ENCODE data around the gene FOXN3.
"Not testable (repeated sequence)": the region's sequence is repeated elsewhere in the genome, so short reads cannot be mapped to it uniquely, and the experiment has no call there.

Gene FOXN3

DNA sequence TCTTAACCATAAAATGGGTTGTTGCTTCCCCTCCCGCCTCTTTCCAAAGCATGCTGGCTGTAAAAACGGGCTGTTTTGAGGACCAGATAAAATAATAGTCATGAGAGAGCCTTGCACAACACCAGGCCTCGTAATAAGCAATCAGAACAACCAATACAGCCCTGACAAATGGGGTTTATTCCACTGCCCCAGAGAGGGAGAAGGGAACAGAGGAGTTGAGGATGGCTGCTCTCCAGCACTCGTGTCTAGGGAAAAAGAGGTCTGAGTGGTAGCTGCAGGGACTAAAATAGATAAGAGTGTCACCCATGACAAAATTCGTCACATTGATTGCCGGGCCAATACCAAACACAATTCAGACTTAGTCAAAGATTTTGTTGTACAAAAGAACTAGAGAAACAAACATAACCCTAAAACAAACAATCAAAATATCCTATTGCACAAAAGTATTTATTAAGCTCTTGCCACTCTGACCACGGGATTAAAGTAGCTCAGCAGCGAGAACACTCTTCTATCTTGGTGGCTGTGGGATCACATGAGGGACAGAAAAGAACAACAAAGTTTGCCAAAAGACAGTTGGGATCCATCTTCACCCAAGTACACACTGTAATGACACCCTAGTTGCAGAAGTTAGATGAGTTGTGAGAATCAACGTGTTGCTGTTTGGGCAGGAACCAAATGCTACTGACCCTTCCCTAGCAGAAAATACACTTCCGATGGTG is 188.0 kb downstream of the FOXN3 start:
- no peak for DNase-seq (ENCODE audit: low read depth in 2 of 2)

DNA sequence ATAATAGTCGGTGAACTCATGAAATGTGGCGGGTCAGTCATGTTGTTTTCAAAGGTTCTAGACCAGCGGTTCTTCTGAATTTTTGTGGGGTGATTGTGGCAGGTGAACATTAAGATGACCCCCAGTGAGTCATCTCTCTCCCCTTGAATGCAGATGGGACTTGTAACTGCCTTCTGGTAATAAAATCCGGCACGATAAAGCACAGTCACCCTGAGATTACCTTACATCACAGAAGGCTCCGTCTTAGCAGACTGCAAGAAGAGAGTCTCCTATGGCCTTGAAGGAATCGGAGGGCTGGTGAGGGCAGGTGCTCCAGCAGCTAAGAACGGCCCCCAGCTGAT is 189.6 kb downstream of the FOXN3 start:
- no peak for DNase-seq (ENCODE audit: low read depth in 2 of 2)

DNA sequence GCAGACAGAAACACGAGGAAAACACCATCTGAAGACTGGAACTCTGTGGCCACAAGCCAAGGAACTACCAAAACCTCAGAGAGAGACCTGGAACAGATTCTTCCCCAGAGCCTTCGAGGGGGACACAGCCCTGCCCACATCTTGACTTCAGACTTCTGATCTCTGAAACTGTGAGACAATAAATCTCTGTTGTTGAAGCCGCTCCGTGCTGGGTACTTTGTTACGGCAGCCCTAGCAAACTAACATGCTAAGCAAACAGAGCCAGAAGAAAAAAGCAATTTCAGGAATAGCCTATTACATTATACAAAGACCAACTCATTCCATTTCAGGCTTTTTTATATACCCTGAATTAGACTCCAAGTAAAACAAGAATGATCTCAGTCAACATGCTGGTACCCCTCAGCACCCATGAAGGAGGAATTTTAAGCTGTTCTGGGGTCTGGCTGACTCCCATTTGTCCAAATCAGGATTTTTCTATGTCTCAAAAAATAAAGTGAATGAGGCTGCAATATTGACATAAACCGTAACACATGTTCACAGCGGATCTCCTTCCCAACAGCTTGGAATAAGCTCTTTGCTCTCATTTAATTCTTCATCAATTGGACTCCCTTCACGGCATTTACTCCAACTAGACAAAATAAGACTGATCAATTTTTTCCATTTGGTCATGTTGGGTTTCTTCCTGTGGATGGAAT is 190.1 kb downstream of the FOXN3 start:
- no peak for DNase-seq (ENCODE audit: low read depth in 2 of 2)

DNA sequence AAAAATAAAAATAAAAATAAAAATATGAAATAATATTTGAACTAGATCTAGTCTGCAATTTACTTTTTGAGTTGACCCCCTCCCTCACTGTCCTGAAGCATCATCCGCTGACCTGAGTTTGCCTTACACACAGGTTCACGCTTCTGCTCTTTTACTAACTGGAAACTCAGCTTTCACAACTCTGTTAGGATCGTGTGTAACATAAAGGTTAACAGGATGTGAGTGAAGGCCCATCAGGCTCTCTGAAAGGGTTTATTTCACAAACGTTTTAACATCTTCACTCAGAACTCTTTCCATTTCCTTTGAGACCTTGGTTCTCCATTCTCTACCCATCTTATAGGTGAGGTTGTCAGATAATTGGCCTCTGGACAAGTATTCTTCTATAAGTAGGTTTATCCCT is 191.4 kb downstream of the FOXN3 start:
- no peak for DNase-seq (ENCODE audit: low read depth in 2 of 2)

DNA sequence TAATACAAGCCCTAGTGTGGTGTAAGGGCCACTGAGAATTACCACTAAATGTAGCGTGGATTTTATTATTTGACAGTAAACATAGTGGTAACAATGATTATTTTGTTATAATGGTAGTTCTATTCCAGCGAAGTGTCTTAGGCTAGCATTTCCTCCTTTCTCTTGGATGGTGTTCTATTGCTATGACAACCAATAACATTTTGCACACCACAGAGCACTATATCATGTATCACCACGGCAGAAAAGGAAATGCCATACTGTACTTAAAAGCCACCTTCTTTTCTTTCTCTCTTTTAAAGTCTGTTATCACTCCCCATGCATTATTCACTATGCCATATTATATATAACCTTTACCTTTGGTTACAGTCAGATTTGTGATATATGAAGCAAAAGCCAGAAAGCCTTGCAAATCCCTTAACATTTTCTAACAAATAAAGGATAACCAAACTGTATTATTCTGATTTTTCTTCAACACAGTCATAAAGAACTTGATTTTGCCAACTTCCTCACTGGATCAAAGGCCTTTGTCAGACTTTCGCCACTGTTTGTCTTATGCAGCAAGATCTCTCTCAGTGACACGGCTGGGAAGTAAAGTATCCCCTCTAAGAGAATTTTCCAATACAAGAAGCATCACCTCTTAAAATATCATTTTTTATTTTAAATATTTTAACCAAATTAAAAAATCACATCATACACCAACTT is 195.8 kb downstream of the FOXN3 start:
- DNase-seq (ENCODE audit: low read depth in 2 of 2): no peak

DNA sequence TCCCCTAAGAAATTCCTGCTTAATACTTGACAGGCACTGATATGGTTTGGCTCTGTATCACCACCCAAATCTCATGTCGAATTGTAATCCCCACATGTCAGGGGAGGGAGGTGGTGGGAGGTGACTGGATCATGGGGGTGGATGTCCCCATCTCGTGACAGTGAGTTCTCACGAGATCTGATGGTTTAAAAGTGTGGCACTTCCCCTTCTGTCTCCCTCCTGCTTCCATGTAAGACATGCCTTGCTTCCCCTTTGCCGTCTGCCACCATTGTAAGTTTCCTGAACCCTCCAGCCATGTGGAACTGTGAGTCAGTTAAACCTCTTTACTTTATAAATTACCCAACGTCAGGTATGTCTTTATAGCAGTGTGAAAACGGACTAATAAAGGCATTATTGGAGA is 198.0 kb downstream of the FOXN3 start:
- no peak for DNase-seq (ENCODE audit: low read depth in 2 of 2)

DNA sequence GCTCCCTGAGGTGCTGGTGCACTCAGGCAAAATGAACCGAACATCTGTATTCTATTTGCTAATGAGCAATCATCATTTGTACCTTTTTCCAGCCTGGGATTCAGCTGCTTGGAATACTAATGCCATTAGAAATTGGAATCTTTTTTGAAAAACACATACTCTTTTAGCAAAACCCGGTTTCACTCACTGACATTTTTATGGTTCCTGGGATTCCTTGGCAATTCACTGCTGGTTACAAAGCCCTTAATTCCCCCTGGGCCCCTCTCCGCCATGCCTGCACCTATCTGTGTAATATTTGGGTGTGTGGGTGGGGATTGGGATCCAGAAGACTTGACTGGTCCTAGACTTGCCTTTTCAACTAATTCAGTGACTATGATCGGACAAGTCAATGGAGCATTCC is 199.1 kb downstream of the FOXN3 start:
- no peak for DNase-seq (ENCODE audit: low read depth in 2 of 2)

DNA sequence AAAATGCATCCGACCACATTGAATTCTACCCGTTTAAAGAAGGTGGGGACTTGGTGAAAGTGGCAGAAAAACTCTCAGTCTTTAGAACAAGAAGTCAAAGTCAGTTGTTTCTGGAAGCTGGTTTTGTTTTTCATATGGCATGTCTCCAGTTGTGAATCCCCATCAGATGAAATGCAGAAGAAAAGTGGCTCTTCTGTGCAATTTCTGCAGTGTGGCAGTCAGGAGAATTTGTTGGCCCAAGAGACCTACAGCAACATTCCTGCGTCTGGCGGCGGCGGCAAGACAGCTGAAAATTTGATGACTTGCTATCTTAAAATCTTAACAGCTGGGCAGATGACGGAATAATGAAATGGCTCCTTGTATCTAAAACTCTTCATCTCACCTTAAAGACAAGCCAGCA is 201.5 kb downstream of the FOXN3 start:
- no peak for DNase-seq (ENCODE audit: low read depth in 2 of 2)

DNA sequence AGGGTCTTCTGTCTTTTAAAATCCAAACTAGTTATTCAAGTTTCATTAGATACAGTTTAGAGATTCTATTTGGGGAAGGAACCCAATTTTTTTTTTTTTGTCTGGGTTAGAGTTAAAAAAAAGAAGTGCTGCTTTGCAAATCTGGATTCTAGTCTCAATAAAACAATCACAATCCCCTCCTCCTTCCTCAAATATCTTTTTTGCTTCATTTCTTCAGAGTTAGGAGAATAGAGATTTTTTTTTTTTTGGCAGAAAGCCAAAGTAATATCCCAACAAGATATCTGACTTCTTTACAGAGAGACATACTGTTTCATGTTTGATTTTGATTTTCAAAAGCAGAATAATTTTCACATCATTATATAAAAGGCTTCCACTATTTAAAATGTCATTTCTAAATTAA is 201.9 kb downstream of the FOXN3 start:
- DNase-seq (ENCODE audit: low read depth in 2 of 2): no peak

DNA sequence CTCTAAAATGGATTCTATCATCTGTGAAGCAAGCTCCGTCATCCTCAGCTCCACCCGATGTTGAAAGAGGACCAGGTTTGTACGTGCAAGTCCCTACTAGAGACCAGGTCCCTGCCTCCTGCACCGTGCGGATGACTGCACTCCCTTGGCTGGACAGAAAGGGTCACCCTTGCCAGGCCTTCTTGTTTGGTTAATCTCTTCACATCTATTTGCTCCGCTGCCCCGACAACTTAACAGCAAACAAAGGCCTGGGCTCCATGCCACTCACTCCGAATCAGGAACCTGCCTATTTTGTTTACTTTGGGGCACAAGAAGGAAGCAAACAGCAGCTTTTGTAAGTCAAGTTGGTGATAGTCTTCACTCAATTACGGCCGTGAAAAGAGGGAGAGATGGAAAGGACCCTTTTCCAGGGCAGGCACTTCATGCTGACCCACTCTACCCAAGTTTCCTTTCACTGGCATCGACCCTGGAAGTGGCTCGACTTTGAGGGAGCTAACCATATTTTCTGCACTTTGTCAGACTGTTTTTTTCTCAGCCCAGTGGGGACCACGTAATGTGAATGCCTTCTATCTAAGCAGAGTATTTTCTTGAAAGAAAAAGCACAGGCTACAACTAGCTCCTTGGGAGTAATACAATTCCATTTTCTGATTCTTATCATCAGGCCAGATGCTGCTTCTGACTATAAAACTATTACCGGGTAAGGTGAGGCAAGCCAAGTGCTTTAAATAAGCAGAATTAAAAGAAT is 202.6 kb downstream of the FOXN3 start:
- no peak for DNase-seq (ENCODE audit: low read depth in 2 of 2)

DNA sequence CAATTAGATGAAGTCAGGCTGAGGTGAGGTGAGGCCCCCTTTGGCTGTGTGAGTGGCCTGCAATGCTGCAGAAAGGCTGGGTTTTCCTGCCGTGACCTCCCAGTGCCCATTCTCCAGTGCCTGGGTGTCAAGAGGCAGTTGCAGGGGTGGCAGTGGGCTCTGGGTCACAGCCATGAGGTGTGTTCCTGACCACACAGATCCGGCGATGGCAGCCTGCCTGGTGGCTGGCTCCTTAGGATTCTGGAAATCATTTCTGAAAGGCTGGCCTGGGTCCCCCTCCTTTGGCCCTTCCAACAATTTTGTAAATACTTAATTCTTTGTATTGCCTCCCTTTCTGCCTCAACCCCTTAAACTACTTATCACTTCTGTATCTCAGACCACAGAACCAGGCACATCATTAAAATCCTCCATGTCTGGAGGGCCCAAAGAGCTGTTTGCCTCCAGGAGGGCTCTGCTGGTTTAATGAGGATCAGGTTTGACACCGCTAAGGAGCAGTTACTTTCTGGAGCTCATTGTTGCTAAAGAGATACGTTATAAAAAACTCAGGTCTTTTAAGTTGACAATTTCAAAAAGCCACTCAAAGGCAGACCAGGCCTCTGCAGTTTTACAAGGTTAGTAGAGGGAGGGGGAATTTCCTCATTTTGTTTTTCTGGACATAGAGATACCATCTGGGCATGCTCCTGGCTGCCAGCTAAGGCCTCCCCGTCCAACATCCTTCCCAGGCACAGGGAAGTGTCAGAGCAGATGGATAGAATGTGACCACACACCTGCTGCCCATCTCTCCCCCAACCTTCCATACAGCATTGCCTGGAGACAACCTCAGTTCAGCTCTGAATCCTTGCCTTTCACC is 204.4 kb downstream of the FOXN3 start:
- no peak for DNase-seq (ENCODE audit: low read depth in 2 of 2)

DNA sequence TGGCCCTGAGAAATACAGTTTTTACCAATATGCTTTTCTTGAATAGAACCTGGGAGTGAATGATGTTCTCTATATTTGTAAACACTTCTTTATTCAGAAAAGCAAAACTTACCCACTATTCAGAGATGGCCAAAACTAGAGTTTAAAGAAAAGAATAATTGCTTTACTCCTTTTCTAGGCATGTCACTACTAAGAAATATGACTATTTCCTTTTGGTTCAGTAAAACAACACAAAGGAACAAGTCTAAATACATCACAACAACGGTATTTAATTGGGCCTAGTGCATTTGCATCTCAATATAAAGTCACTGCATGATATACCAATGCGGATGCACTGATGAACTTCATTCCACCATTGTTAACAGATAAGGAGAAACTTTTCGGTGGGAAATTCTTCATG is 207.5 kb downstream of the FOXN3 start:
- no peak for DNase-seq (ENCODE audit: low read depth in 2 of 2)

DNA sequence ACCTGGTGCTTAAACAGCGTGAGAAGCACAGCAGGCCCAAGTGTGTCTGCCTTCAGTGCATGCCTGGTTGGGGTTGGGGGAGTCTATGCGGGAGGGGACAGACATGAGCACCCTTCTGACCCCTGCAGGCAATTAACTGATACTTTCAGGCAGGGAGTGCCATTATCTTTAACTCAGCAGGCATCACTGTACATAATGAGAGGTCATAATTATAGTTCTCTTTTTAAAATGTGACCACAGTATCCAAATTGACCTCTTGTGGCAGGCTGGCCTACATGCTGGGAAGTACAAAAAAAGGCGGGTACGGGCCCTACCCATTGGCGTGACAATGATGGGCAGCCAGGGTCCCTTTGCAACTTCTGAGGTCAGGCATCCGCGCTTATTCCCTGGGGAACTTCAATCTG is 209.1 kb downstream of the FOXN3 start:
- DNase-seq (ENCODE audit: low read depth in 2 of 2): no peak

DNA sequence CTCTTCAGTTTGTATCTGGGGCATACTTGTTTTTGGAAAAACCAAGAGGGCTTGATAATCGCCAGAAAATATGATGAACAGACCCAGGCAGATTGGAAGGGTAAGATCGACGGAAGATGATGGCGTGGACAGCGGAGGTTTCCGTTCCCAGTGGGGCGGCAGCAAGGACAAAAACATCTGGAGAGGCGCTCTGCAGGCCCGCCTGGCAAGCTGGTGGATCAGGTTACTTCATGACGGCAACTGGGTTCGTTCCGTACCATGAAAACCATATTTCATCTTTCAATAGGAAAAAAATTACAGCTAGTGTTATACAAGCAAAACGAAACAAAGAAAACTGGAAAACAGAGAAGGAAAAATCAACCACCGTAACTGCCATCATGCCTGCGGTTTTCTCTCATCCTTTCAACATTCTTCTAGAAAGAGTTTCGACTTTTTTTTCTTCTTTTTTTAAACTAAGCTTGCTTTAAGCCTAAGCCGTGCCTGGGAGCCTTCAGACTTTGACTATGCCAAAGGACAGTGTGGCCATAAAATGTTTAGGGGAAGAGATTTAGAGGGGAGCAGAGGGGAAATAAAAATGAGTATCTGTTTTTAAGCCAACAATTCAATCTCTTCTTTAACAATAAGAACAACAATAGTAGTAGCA is 210.5 kb downstream of the FOXN3 start:
- DNase-seq (ENCODE audit: low read depth in 2 of 2): no peak

DNA sequence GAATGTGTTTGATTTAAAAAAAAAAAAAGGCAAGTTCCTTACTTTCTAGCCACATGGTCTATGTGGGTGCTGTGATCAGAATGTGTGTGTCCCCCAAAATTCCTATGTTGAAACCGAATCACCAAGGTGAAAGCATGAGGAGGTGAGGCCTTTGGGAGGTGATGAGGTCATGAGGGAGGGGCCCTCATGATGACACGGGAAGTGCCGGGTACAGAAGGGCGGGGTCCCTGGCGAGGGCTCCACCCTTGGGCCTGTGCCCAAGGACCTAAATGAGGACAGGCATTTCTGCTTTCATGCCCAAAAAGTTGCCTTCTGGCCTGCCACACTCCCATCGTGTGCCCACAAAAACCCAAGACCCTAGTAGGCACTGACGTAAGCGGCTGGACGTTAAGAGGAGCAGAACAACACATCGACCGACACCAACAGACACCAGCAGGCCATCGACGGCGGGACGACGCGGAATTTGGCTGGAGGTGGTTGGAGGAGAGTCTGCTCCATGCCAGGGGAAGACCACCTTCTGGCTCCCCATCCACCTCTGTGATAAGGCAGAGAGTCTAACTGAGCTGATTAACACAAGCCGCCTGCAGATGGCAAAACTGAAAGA is 211.8 kb downstream of the FOXN3 start:
- DNase-seq (ENCODE audit: low read depth in 2 of 2): no peak

DNA sequence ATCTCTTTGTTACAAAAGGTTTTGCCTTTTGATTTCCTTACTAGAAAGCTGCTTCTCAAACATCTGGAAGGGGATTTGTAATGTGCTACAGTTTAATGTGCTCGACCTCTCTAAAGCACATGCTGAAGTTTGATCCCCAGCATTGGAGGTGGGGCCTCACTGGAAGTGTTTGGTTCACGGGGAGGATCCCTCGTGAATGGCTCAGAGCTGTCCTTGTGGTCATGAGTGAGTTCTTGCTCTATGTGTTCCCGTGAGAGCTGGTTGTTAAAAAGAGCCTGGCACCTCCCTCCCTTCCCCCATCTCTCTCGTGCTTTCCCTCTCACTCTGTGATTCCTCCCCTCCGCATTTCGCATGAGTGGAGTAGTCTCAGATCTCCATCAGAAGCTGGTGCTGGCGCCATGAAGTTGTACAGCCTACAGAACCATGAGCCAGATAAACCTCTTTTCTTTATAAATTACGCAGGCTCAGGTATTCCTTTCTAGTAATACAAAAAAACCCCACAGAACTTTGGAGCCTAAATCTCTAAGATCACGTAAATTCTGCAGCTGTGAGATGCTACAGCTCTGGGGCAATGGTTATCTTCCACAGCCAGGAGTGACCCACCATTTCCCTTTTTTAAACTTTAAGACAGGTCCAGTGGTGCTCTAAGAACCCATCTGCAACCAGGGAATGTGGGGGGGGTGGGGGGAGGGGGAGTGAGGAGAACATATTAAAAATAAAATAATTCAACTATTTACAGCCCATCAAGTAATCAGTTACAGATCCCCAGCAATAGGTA is 214.4 kb downstream of the FOXN3 start:
- no peak for DNase-seq (ENCODE audit: low read depth in 2 of 2)

DNA sequence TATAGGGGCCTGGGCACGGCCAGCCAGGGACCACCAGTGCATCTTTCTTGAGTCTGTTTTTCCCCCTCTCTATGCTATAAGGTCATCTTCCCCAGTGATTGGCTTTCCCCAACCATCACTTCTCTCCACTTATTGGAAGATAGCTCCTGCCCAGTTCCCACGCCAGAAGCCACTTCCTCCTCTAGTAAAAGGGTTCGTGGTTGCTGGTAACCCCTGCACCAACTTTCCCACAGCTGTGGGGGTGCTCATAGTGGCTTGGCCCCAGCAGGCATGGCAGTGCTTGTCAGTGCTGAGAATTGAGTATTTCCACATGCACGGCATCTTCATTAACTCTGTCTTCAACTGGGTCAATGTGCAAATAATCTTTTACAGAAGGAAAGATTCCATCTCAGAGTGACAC is 215.4 kb downstream of the FOXN3 start:
- DNase-seq (ENCODE audit: low read depth in 2 of 2): no peak

DNA sequence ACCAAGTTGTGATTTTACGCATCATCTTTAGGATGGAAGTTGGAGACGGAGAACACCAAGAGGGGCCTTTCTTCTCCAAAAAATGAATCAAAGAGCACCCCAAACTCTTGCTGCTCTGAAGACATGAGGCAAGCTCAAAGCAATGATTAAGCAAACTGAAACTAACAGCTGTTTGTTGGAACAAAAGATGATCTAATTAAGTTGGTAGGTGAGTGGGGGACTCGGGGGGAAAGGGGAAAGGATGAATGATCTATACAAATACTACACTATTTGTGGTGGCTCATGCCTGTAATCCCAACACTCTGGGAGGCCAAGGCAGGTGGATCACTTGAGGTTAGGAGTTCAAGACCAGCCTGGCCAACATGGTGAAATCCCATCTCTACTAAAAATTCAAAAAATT is 217.7 kb downstream of the FOXN3 start:
- not testable (repeated sequence) for DNase-seq (ENCODE audit: low read depth in 2 of 2)

DNA sequence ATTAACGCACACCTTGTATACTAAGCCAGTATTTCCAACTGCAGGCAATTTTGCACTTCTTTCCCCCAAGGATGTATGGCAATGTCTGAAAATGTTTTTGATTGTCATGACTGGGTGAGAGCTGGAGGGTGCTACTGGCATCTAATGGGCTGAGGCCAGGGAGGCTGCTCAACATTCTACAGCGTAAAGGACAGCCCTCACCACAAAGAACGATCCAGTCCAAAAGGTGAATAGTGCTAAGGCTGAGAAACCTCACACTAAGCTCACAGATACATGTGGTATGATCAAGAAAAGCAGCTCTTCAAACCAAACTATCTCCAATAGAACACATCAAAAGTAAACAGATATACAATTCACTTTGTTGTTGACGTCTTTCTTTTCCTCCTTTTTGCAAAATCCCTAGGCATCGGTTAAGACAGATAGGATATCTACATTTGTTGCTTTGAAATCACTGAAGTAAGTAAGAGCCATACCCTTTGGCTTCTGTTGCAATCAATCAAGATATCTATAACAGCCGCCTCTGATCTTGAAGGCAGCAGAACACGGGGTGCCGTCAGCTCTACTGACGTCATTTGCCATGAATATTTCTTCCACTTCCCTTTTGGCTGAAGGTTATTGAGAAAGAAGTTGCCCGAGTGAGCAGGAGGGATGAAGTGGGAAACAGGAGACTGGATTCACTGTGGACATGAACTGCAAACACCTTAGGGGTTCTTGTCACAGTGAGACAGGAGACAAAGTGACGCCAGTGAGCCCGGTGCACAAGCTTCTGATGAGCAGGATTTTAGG is 218.3 kb downstream of the FOXN3 start:
- DNase-seq (ENCODE audit: low read depth in 2 of 2): no peak
